Non-pigmented ciliary epithelial cell (primary cell): Measurements from ENCODE around the gene ELF1.

Experiments
- DNase-seq: peaks from one replicate; pipeline ENCODE4 v3.0.0-alpha.2; 2010; ENCODE audit warnings: low read depth

The ELF1 gene

GRCh38 chr13:41019011-41019487, at the start of gene ELF1:
ELF1 (minus strand) TSS chr13:41019316; CDS start chr13:40982054, 37,262 bp downstream.
- DNase-seq: no peak

GRCh38 chr13:41065078-41065477, 46.0 kb upstream of the ELF1 start:
- peak; percentile 57 for DNase-seq

- no peak for DNase-seq
These were observed 45.4 kb upstream of the ELF1 start for GRCh38 chr13:41064493-41064892.

GRCh38 chr13:41061914-41062837, 43.1 kb upstream of the ELF1 start:
- DNase-seq: no peak

GRCh38 chr13:41061075-41061913, 42.2 kb upstream of the ELF1 start, which contains the start of gene WBP4:
WBP4 (plus strand) TSS chr13:41061509; CDS start chr13:41061674, 165 bp downstream.
- DNase-seq: peak; percentile 67

GRCh38 chr13:41060724-41061074, 41.6 kb upstream of the ELF1 start:
- no peak for DNase-seq

- DNase-seq: peak; percentile 59
These were observed 41.1 kb upstream of the ELF1 start for GRCh38 chr13:41060082-41060723.

- no peak for DNase-seq
These were observed 40.5 kb upstream of the ELF1 start for GRCh38 chr13:41059456-41060081.

GRCh38 chr13:41058295-41059070, 39.4 kb upstream of the ELF1 start:
- DNase-seq: no peak

GRCh38 chr13:41056826-41057711, 38.0 kb upstream of the ELF1 start:
- no peak for DNase-seq

GRCh38 chr13:41056194-41056593, 37.1 kb upstream of the ELF1 start:
- no peak for DNase-seq

- DNase-seq: no peak
These were observed 36.0 kb upstream of the ELF1 start for GRCh38 chr13:41054919-41055619.

GRCh38 chr13:41054212-41054877, 35.2 kb upstream of the ELF1 start:
- DNase-seq: no peak

GRCh38 chr13:41053384-41053826, 34.3 kb upstream of the ELF1 start:
- DNase-seq: no peak

GRCh38 chr13:41052441-41052840, 33.3 kb upstream of the ELF1 start:
- DNase-seq: no peak

- DNase-seq: no peak
These were observed 30.6 kb upstream of the ELF1 start for GRCh38 chr13:41049480-41050440.

- no peak for DNase-seq
These were observed 29.5 kb upstream of the ELF1 start for GRCh38 chr13:41048640-41049039.
